ENCODE results near the gene CHIT1. TPM values are rescaled to one million over a fixed set of nuclear protein-coding genes. Genes with fewer than 3 reads are reported as not detected.
A peak's percentile ranks its signal among the peaks of the same experiment; 100 is the strongest.

Gene CHIT1
- total RNA-seq, 1 donor from 2014 or later: not detected

DNA sequence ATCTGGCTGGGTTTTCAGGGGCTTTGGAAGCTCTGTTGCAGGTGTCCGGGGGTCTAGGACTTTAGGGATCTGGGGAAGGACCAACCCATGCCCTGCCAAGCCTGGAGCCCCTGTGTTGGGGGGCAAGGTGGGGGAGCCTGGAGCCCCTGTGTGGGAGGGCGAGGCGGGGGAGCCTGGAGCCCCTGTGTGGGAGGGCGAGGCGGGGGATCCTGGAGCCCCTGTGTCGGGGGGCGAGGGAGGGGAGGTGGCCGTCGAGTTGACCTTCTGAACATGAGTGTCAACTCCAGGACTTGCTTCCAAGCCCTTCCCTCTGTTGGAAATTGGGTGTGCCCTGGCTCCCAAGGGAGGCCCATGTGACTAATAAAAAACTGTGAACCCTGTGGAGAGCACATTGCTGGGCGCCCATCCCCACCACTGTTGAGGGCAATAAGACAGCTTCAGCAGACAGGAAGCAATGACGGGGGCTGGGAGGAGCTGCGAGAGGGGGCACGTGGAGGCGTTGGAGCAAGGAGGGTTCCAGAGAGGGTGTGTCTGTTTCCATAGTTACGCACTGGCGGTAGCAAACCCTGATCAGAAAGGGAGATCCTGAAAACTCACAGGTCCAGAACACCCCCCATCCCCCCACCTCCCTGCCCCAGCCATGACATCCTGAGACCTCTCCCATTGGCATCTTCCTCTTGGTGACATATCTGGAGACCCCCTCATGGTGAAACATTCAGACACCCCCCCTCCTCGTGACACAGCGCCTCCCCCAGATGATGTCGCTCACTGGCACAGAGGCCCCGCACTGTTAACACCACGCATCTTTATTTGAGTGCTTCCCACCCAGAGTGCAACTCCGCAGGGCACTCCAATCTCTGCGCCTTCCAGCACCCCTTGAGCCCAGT is 62.2 kb downstream of the CHIT1 start:
- TF ChIP-seq, protein P1, sequence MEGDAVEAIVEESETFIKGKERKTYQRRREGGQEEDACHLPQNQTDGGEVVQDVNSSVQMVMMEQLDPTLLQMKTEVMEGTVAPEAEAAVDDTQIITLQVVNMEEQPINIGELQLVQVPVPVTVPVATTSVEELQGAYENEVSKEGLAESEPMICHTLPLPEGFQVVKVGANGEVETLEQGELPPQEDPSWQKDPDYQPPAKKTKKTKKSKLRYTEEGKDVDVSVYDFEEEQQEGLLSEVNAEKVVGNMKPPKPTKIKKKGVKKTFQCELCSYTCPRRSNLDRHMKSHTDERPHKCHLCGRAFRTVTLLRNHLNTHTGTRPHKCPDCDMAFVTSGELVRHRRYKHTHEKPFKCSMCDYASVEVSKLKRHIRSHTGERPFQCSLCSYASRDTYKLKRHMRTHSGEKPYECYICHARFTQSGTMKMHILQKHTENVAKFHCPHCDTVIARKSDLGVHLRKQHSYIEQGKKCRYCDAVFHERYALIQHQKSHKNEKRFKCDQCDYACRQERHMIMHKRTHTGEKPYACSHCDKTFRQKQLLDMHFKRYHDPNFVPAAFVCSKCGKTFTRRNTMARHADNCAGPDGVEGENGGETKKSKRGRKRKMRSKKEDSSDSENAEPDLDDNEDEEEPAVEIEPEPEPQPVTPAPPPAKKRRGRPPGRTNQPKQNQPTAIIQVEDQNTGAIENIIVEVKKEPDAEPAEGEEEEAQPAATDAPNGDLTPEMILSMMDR (conservative IDR thresholded peaks at IDR 0.05; ENCODE audit: low read depth, low read length): no peak
- DNase-seq (ENCODE audit: low read depth): no peak
- H3K4me3 ChIP-seq (ENCODE audit: low read depth, low read length): no peak overlapping the region

DNA sequence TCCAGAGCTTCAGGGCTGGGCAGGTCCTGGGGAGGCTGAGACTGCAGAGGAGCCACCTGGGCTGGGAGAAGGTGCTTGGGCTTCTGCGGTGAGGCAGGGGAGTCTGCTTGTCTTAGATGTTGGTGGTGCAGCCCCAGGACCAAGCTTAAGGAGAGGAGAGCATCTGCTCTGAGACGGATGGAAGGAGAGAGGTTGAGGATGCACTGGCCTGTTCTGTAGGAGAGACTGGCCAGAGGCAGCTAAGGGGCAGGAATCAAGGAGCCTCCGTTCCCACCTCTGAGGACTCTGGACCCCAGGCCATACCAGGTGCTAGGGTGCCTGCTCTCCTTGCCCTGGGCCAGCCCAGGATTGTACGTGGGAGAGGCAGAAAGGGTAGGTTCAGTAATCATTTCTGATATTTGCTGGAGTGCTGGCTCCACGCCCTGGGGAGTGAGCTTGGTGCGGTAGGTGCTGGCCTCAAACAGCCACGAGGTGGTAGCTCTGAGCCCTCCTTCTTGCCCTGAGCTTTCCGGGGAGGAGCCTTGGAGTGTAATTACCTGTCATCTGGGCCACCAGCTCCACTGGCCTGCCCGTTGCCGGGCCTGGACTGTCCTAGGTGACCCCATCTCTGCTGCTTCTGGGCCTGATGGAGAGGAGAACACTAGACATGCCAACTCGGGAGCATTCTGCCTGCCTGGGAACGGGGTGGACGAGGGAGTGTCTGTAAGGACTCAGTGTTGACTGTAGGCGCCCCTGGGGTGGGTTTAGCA is 63.1 kb downstream of the CHIT1 start:
- DNase-seq (ENCODE audit: low read depth): no peak

More for the DNA sequence above, 63.1 kb downstream of the CHIT1 start:
- TF ChIP-seq, protein P1 (conservative IDR thresholded peaks at IDR 0.05; ENCODE audit: low read depth, low read length): peak; percentile 44
- H3K4me3 ChIP-seq (ENCODE audit: low read depth, low read length): no peak overlapping the region

Other genes with a start within 250 kb of the CHIT1 start
- 79.2 and 80.5 TPM in 2 replicates for gene TMEM183A, start 222.3 kb downstream of the CHIT1 start, total RNA-seq
- 0.14 and 11.6 TPM in 2 replicates for gene PPFIA4, start 203.2 kb downstream of the CHIT1 start, total RNA-seq
- not detected in 2 replicates for gene MYOG, start 143.7 kb downstream of the CHIT1 start, total RNA-seq
- gene ADORA1, start 101.9 kb downstream of the CHIT1 start, total RNA-seq: 3.7 and 12.3 TPM in 2 replicates
- gene MYBPH, start 53.8 kb downstream of the CHIT1 start, total RNA-seq: not detected in 2 replicates
- gene CHI3L1, start 43.0 kb downstream of the CHIT1 start, total RNA-seq: 0.86 TPM in 1 of 2 replicates, not detected in the other
- gene BTG2, start 75.8 kb upstream of the CHIT1 start, total RNA-seq: 9.1 and 22.7 TPM in 2 replicates
- gene FMOD, start 121.4 kb upstream of the CHIT1 start, total RNA-seq: 0.07 and 0.17 TPM in 2 replicates
- gene PRELP, start 246.1 kb upstream of the CHIT1 start, total RNA-seq: not detected in 2 replicates

Data from epithelial cell of proximal tubule (primary cell).